Astrocyte of the cerebellum (primary cell): ENCODE measurements around the gene AK8.

Experiments used
- DNase-seq: peaks from one replicate; pipeline ENCODE4 v3.0.0-alpha.2; 2011; ENCODE audit warnings: low read depth
- H3K4me3 ChIP-seq: 2 replicates; pipeline ENCODE4 v1.5.1; 2011; ENCODE audit warnings: mild to moderate bottlenecking, low read depth, low read length, moderate library complexity
- CTCF ChIP-seq: IDR thresholded peaks from 2 replicates; pipeline ENCODE4 v1.5.1; 2012; ENCODE audit warnings: low read length, low read depth, moderate library complexity, mild to moderate bottlenecking; ENCODE audit errors: missing control alignments
- in situ Hi-C: cut with HindIII; loops from 2 replicates; pipeline ENCODE4 v1.10.0; 2017; ENCODE audit warnings: low sequenced_read_pairs

The AK8 gene

GRCh38 chr9:132910376-132910775, 32.3 kb upstream of the AK8 start:
- DNase-seq: no peak
- TF ChIP-seq CTCF: no peak

DNA sequence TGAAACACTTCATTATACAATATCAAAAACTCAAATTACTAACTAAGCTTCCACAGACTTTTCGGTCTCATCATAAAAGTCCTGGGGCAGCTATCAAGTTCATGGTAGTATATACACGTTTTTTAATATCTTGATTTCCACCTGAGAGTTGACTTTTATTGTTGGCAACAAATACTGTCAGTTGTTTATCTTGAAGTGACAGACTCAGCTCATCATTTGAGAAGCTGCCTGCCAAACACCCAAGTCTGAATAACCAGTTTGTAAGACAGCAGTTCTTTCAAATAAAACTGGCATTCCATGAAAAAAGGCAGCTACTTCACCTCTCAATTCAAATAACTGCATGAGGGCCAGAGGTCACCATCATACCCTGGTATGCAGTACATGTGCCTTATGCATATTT, 31.2 kb upstream of the AK8 start:
- H3K4me3 ChIP-seq: no peak overlapping the region
- in situ Hi-C loops: no loop called here
- DNase-seq: no peak
- TF ChIP-seq CTCF: no peak

More at GRCh38 chr9:132910376-132910775, 32.3 kb upstream of the AK8 start:
- H3K4me3 ChIP-seq: no peak overlapping the region
- in situ Hi-C loops: no loop called here

DNA sequence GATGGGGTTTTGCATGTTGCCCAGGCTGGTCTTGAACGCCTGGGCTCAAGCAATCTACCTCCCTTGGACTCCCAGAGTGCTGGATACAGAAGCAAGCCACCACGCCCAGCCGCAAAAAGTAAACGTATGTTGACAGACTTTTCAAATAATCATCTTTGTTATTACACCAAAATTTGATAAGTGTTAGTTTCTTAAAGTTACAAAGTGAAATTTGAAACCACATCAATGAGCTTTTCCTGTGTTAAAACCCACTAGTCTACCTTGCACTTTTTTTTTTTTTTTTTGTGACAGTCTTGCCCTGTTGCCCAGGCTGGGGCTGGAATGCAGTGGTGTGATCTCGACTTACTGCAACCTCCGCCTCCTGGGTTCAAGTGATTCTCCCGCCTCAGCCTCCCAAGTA, 30.6 kb upstream of the AK8 start:
- H3K4me3 ChIP-seq: no peak overlapping the region
- no peak for TF ChIP-seq CTCF
- in situ Hi-C loops: no loop called here
- DNase-seq: no peak

DNA sequence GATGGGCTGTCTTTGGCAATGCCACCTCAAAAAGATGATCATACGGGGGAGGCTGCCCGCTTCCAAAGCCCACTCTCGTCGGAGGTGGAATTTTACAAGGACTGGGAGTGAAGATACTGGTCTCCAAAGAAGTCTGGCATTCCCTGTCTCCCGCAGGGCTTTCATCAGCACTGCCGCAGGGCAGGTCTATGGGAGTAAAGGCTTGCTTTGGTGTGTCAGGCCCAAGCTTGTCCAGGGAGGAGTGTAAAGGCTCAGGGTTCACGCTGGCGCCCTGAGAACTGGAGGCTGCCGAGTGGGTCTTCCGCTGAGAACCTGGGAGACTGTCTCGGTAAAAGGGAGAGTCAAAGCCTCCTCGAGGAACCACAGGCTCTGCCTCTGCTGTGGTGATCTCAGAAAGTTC, 27.6 kb upstream of the AK8 start:
- no peak for TF ChIP-seq CTCF
- in situ Hi-C loops: no loop called here
- H3K4me3 ChIP-seq: no peak overlapping the region
- DNase-seq: no peak

DNA sequence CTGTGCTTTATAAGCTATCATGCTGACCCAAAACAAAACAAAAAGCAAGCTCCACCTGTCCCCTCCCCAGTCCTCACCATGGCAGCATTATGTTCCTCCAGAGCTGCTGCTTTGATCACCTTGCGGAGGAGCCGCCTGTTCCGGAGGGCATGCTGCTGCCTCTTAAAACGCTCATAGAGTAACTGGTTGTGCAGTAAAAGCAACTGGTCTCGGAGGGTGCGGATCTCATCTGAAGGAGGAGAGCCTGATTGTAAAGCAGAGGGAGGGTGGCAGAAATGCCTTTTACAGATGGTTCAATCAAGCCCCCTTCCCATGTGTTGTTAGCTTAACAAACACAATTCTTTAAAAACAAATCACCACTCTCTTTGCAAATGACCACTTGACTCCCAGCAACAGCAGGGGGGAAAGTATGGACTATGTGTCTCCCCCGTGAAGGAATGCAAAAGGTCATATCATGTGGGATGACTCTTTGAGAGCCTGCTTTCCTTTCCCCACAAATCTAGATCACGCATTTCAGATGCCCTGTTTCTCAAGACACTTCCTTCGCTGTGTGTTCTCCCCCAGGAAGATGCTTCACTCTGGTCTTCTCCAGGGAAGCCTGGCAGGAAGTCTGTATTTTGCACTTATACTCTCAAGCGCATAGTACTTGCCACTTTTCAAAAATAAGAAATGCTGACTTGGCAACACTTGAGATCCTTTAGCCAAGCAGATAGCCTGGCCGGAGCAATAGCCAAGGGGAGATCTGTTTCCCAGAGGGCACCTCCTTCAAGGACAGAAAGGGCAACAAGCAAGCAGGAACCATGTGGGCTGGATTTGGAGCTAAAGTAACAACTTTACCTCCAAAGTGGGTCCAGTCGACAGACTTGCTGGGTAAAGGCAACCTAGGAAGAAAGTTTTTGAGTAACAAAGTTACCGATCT, 25.7 kb upstream of the AK8 start:
- in situ Hi-C loops: no loop called here
- DNase-seq: no peak
- TF ChIP-seq CTCF: no peak
- no peak overlapping the region for H3K4me3 ChIP-seq

DNA sequence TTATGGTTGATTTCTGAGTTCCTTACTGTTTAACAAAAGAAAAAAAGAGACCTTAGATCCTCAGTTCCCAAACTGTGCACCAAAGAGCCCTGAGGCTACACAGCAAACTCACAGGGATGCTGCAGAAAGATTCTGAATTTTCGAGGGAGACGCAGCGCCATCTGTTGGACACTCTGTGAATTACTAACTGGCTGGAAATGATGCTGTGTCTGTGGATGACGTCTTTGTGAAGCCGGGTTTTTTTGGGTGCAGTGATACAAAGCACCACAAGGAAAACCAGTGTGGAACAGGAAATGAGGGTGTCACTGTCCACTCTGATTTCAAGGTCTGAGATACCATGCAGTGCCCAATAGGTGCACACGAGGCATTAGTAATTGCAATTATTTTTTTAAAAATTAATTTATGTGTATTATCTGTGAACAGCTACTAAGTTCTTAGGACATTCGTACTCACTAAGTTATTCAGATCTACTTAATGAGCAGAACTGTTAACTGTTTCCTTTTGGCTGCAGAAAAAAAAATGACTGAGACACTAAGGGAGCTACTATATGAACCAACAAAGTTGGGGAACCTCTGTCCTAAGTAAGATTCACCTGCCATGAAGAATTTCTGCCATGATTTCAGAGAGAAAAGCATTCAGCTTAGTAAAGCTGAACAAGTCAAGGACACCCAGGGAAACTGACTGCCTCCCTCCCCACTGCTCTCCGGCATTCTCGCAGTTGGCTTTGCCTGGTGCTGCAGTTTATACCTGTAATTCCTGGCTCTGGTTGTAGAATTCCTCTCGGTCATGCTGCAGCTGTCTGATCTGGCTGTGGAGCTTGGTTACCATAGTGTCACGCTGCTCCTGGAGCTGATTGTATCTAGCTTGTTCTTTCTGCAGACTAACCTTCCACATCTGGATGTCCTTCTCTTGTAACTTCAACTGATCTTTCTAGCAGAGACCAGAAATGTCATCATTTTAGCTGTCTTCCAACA, 24.1 kb upstream of the AK8 start:
- DNase-seq: peak; percentile 75
- H3K4me3 ChIP-seq: no peak overlapping the region
- in situ Hi-C loops: no loop called here
- peak; percentile 91 for TF ChIP-seq CTCF
